A549 (cell line): ENCODE data around the gene ARPP21. TPM values are rescaled to one million over a fixed set of nuclear protein-coding genes. Genes with fewer than 3 reads are reported as not detected.
A peak's percentile ranks its signal among the peaks of the same experiment; 100 is the strongest.

Source experiments
- ATAC-seq, 2 experiments: fragments of 200-7000 bp in 1 of 2; fragments of >200 bp in 1 of 2; cut with Nextera tagmentation in 1 of 2; cut with Tn5 transposase in 1 of 2; 3 replicates each; pipeline versions ENCODE4 v1.8.0 to v1.9.1; 2018 to 2020; ENCODE audit warnings: mild to moderate bottlenecking in 1 of 2, moderate library complexity in 1 of 2
- CTCF ChIA-PET: fragments of 300-600 bp; sonication (Branson Sonifier 250); formaldehyde crosslinking; extraction: SDS; loops from one replicate; lab custom pipeline; 2021; ENCODE audit warnings: antibody characterized with exemption, inconsistent platforms; lab: Yijun Ruan, JAX
- POLR2A ChIA-PET: fragments of 350-600 bp; formaldehyde crosslinking; extraction: SDS; loops from one replicate; lab custom pipeline; 2021; ENCODE audit warnings: antibody characterized with exemption, inconsistent platforms; lab: Yijun Ruan, JAX
- DNase-seq, 2 experiments: peaks; one replicate each; pipeline versions ENCODE4 v3.0.0 to v3.0.0-alpha.2; 2011 to 2016; ENCODE audit warnings: low read depth in 1 of 2, low spot score in 1 of 2
- FAIRE-seq: peaks from 2 replicates; lab custom pipeline; 2011; peaks lifted over from hg19 to GRCh38; lab: Jason Lieb, UNC
- H3K27ac ChIP-seq, 2 experiments: fragments of >200 bp; sonication (Bioruptor Twin); formaldehyde crosslinking; 3 replicates each; pipeline ENCODE4 v1.5.1; 2016 to 2017
- H3K4me1 ChIP-seq: fragments of >200 bp; sonication (Bioruptor Twin); formaldehyde crosslinking; 3 replicates; pipeline ENCODE4 v1.6.1; 2016
- H3K4me2 ChIP-seq: fragments of >200 bp; sonication (Bioruptor Twin); formaldehyde crosslinking; 3 replicates; pipeline ENCODE4 v1.6.1; 2016
- H3K4me3 ChIP-seq: fragments of >200 bp; sonication (Bioruptor Twin); formaldehyde crosslinking; 3 replicates; pipeline ENCODE4 v1.5.1; 2016
- H3K9me3 ChIP-seq: fragments of >200 bp; sonication (Bioruptor Twin); formaldehyde crosslinking; 3 replicates; pipeline ENCODE4 v1.6.1; 2016
- ATOH8 ChIP-seq: fragments of 250-450 bp; sonication (Bioruptor Pico); IDR thresholded peaks from 2 replicates; pipeline ENCODE4 v1.5.0; 2020; ENCODE audit warnings: low read depth, mild to moderate bottlenecking, moderate library complexity
- CBX2 ChIP-seq: fragments of 200-600 bp; sonication (generic); IDR thresholded peaks from 2 replicates; pipeline ENCODE4 v1.6.1; 2016; ENCODE audit warnings: low read depth, mild to moderate bottlenecking, borderline replicate concordance
- CTCF ChIP-seq: fragments of >200 bp; sonication (Bioruptor Twin); formaldehyde crosslinking; IDR thresholded peaks from 3 replicates; pipeline ENCODE4 v1.5.1; 2016
- E2F6 ChIP-seq: IDR thresholded peaks from 2 replicates; pipeline ENCODE4 v1.6.1; 2012; ENCODE audit warnings: low read depth, borderline replicate concordance
- EHMT2 ChIP-seq: fragments of 200-600 bp; sonication (generic); IDR thresholded peaks from 2 replicates; pipeline ENCODE4 v1.6.1; 2016; ENCODE audit warnings: antibody characterized with exemption, low read depth, mild to moderate bottlenecking, moderate library complexity
- ELK1 ChIP-seq: fragments of 150-350 bp; IDR thresholded peaks from 2 replicates; pipeline ENCODE4 v1.6.1; 2014; ENCODE audit warnings: low read depth, mild to moderate bottlenecking, low read length
- ESRRA ChIP-seq: fragments of 150-350 bp; IDR thresholded peaks from 2 replicates; pipeline ENCODE4 v1.6.1; 2014; ENCODE audit warnings: mild to moderate bottlenecking, low read length, borderline replicate concordance
- HOXA7 ChIP-seq: fragments of 250-450 bp; sonication (Bioruptor Pico); IDR thresholded peaks from 2 replicates; pipeline ENCODE4 v1.5.0; 2020; ENCODE audit warnings: mild to moderate bottlenecking, moderate library complexity
- HOXB13 ChIP-seq: fragments of 250-450 bp; sonication (Bioruptor Pico); IDR thresholded peaks from 2 replicates; pipeline ENCODE4 v1.5.0; 2020; ENCODE audit warnings: low read depth, mild to moderate bottlenecking, moderate library complexity
- KDM1A ChIP-seq: fragments of 200-600 bp; sonication (generic); IDR thresholded peaks from 2 replicates; pipeline ENCODE4 v1.6.1; 2016; ENCODE audit warnings: low read depth, mild to moderate bottlenecking
- MAX ChIP-seq: IDR thresholded peaks from 2 replicates; pipeline ENCODE4 v1.6.1; 2012
- MAZ ChIP-seq: fragments of 150-350 bp; IDR thresholded peaks from 2 replicates; pipeline ENCODE4 v1.6.1; 2014; ENCODE audit warnings: antibody characterized with exemption, low read depth, low read length, borderline replicate concordance
- NFE2L2 ChIP-seq: fragments of 150-350 bp; conservative IDR thresholded peaks from 2 replicates; pipeline ENCODE4 v1.6.1; 2014; ENCODE audit warnings: low read length
- NPAS2 ChIP-seq: fragments of 250-450 bp; sonication (Bioruptor Pico); IDR thresholded peaks from 2 replicates; pipeline ENCODE4 v1.8.0; 2022; ENCODE audit warnings: mild to moderate bottlenecking, moderate library complexity, borderline replicate concordance
- NR3C1 ChIP-seq: fragments of >200 bp; sonication (Bioruptor Twin); formaldehyde crosslinking; IDR thresholded peaks from 3 replicates; pipeline ENCODE4 v1.6.1; 2017
- PHF8 ChIP-seq: fragments of 200-600 bp; sonication (generic); IDR thresholded peaks from 2 replicates; pipeline ENCODE4 v1.6.1; 2016; ENCODE audit warnings: low read depth, mild to moderate bottlenecking, antibody characterized with exemption, moderate library complexity, borderline replicate concordance
- RAD21 ChIP-seq, 2 experiments: fragments of >200 bp in 1 of 2; sonication (Bioruptor Twin) in 1 of 2; formaldehyde crosslinking in 1 of 2; IDR thresholded peaks in 1 of 2; conservative IDR thresholded peaks in 1 of 2; 2 replicates in 1 of 2; 3 replicates in 1 of 2; pipeline ENCODE4 v1.6.1; 2012 to 2018; ENCODE audit warnings: inconsistent platforms in 1 of 2
- SMC3 ChIP-seq: fragments of >200 bp; sonication (Bioruptor Twin); formaldehyde crosslinking; IDR thresholded peaks from 3 replicates; pipeline ENCODE4 v1.6.1; 2018; ENCODE audit warnings: inconsistent platforms
- SREBF2 ChIP-seq: fragments of 450-650 bp; IDR thresholded peaks from 2 replicates; pipeline ENCODE4 v1.6.1; 2014; ENCODE audit warnings: mild to moderate bottlenecking, moderate library complexity
- WGBS: methylation state at CpG from one replicate; pipeline ENCODE4 v1.1.6; 2017; ENCODE audit errors: missing lambda C conversion rate; 5-methylcytosine and 5-hydroxymethylcytosine counted together
- polyA plus RNA-seq, 4 experiments: library from polyadenylated mRNA; depleted of rRNA in 3 of 4; stranded (reverse); fragments of >200 nt; fragmentation: RNase III in 1 of 4; extraction: RNeasy Plus Mini Kit Qiagen cat#74134 plus additional on column Dnase treatment in 1 of 4; gene quantifications; 2 replicates in 3 of 4; 3 replicates in 1 of 4; pipeline ENCODE4 v1.2.3, GENCODE V29; 2011 to 2017

ARPP21 gene
- polyA plus RNA-seq, 2 of the 4 experiments (the other 2 are of a cell fraction), result 0.03 TPM; not detected in 1

- no peak for FAIRE-seq
- CTCF ChIA-PET, result interaction anchor here (1.2 to 1.8 kb wide), 4 partner anchors 14 to 448 kb away, joined by 3 to 5 read pairs (median 4); no protein-coding TSS in a partner anchor
- WGBS, result 90% methylated on average over 1 of the region's 1 CpG
Measured at GRCh38 chr3:35658686-35659085, 19.4 kb downstream of the ARPP21 start.

GRCh38 chr3:35659768-35660167 lies 20.4 kb downstream of the ARPP21 start:
- Histone ChIP-seq H3K4me1 (no peaks in the 10 kb centered on the region), H3K4me3 (no peak overlapping the region), H3K9me3 (no peaks in the 10 kb centered on the region), H3K4me2 (no peak overlapping the region), H3K27ac (no peak overlapping the region)
- TF ChIP-seq ESRRA (no peak), NR3C1 (no peak), RAD21 (conservative IDR thresholded peaks at IDR 0.05 in 1 of 2, IDR thresholded peaks at IDR 0.05 in 1 of 2) (peak; percentile 56 to 60), SMC3 (peak; percentile 54), CTCF (peak; percentile 45)
- peak; percentile 58 to 83; a peak in 5 of 6 replicates for ATAC-seq
- ChIA-PET CTCF (interaction anchor here (1.0 to 1.8 kb wide), 7 partner anchors 13 to 1777 kb away, joined by 3 to 5 read pairs (median 4); no protein-coding TSS in a partner anchor), POLR2A (no interaction called here)
- FAIRE-seq, result no peak
- peak in 1 of 2 experiments; percentile 41 for DNase-seq

More at GRCh38 chr3:35658686-35659085, 19.4 kb downstream of the ARPP21 start:
- ATAC-seq (no peak), DNase-seq (no peak)
- H3K4me3 ChIP-seq, result no peak overlapping the region
- POLR2A ChIA-PET, result no interaction called here
- H3K9me3 ChIP-seq, result no peaks in the 10 kb centered on the region
- H3K4me1 ChIP-seq, result no peaks in the 10 kb centered on the region
- no peak overlapping the region for H3K4me2 ChIP-seq
- TF ChIP-seq MAX, result no peak
- no peak for TF ChIP-seq SREBF2
- TF ChIP-seq NR3C1, result no peak
- TF ChIP-seq EHMT2, result no peak
- no peak for TF ChIP-seq E2F6
- TF ChIP-seq ATOH8, result no peak
- TF ChIP-seq CTCF, result no peak
- TF ChIP-seq KDM1A, result no peak
- TF ChIP-seq HOXB13 (CRISPR knock-in tag), result no peak
- no peak for TF ChIP-seq CBX2
- TF ChIP-seq PHF8, result no peak
- no peak for TF ChIP-seq ELK1
- TF ChIP-seq NPAS2, result no peak
- TF ChIP-seq HOXA7 (CRISPR knock-in tag), result no peak
- no peak for TF ChIP-seq MAZ
- TF ChIP-seq NFE2L2, result no peak
- H3K27ac ChIP-seq, result no peak overlapping the region
